Esophagus squamous epithelium (tissue), 4 donors: ENCODE measurements around the gene TMEM256.

Source experiments
- CTCF ChIP-seq, 6 experiments: fragments of 450-650 bp in 4 of 6; fragments of 200-600 bp in 2 of 6; sonication (generic) in 2 of 6; IDR thresholded peaks; one replicate each; pipeline ENCODE4 v1.5.1; 2016 to 2019; ENCODE audit warnings: antibody characterized with exemption in 6 of 6, mild to moderate bottlenecking in 4 of 6, moderate library complexity in 4 of 6
- POLR2A ChIP-seq, 4 donors: fragments of 450-650 bp; IDR thresholded peaks; one replicate each; pipeline ENCODE4 v1.6.1; 2017; ENCODE audit warnings: antibody characterized with exemption in 4 of 4, mild to moderate bottlenecking in 4 of 4, moderate library complexity in 3 of 4

GRCh38 chr17:7357381-7357780 lies 46.5 kb downstream of the TMEM256 start:
- TF ChIP-seq CTCF (IDR thresholded peaks at IDR 0.05) (no peak), POLR2A (IDR thresholded peaks at IDR 0.05) (no peak)
